B cell (primary cell): Measurements from ENCODE around the gene TMEM132D. TPM values are rescaled to one million over a fixed set of nuclear protein-coding genes. Genes with fewer than 3 reads are reported as not detected.

Source experiments
- ATAC-seq: fragments of 200-7000 bp; cut with Tn5 transposase; one replicate; pipeline ENCODE4 v1.10.0; 2021; ENCODE audit warnings: low read depth, mild to moderate bottlenecking, moderate number of reproducible peaks, moderate library complexity
- CTCF ChIA-PET: fragments of 350-600 bp; sonication (Branson Sonifier 250); formaldehyde crosslinking; loops from one replicate; lab custom pipeline; 2021; ENCODE audit warnings: antibody characterized with exemption, inconsistent platforms; lab: Charles Lee
- POLR2A ChIA-PET: fragments of 350-600 bp; sonication (Branson Sonifier 250); formaldehyde crosslinking; loops from one replicate; lab custom pipeline; 2021; ENCODE audit warnings: antibody characterized with exemption; lab: Charles Lee
- DNase-seq: peaks from one replicate; pipeline ENCODE4 v3.0.0; 2013
- H2AFZ ChIP-seq: 2 replicates; pipeline ENCODE4 v1.6.1; 2012; ENCODE audit warnings: mild to moderate bottlenecking, low read depth, low read length; ENCODE audit not compliant: insufficient read depth, poor library complexity, severe bottlenecking
- H3K27ac ChIP-seq, 2 donors: 1 replicate in 1 of 2; 2 replicates in 1 of 2; pipeline ENCODE4 v1.5.1; 2012 to 2013; ENCODE audit warnings: low read length in 2 of 2, mild to moderate bottlenecking in 2 of 2, moderate library complexity in 1 of 2
- H3K27me3 ChIP-seq, 4 experiments: fragments of 200-600 bp in 1 of 4; sonication (generic) in 1 of 4; replicated peaks in 1 of 4; 1 replicate in 2 of 4; 2 replicates in 2 of 4; pipeline versions ENCODE4 v1.6.1 to v1.7.0; 2013 to 2016; ENCODE audit warnings: low read length in 3 of 4, mild to moderate bottlenecking in 2 of 4, mixed read lengths in 1 of 4, moderate library complexity in 1 of 4; ENCODE audit not compliant: insufficient read depth in 4 of 4, control insufficient read depth in 3 of 4; ENCODE audit errors: control extremely low read depth in 1 of 4
- H3K36me3 ChIP-seq, 2 experiments: replicated peaks in 1 of 2; 1 replicate in 1 of 2; 2 replicates in 1 of 2; pipeline versions ENCODE4 v1.6.1 to v1.7.1; 2013; ENCODE audit warnings: low read length in 1 of 2; ENCODE audit not compliant: insufficient read depth in 2 of 2, control insufficient read depth in 1 of 2; ENCODE audit errors: control extremely low read depth in 1 of 2, extremely low read depth in 1 of 2
- H3K4me1 ChIP-seq, 2 donors: fragments of 200-600 bp in 1 of 2; sonication (generic) in 1 of 2; 1 replicate in 1 of 2; 2 replicates in 1 of 2; pipeline versions ENCODE4 v1.5.1 to v1.6.1; 2013 to 2017; ENCODE audit warnings: low read length in 2 of 2; ENCODE audit not compliant: control insufficient read depth in 2 of 2, insufficient read depth in 2 of 2
- H3K4me2 ChIP-seq: replicated peaks from 2 replicates; pipeline ENCODE3; 2012; ENCODE audit warnings: mild to moderate bottlenecking, low read depth, low read length; ENCODE audit not compliant: poor library complexity, severe bottlenecking
- H3K4me3 ChIP-seq, 5 experiments: fragments of 200-600 bp in 1 of 5; sonication (generic) in 1 of 5; 1 replicate in 3 of 5; 2 replicates in 2 of 5; pipeline versions ENCODE4 v1.5.1 to v1.7.0; 2011 to 2016; ENCODE audit warnings: low read length in 4 of 5, mild to moderate bottlenecking in 4 of 5, low read depth in 2 of 5, control low read depth in 1 of 5, moderate library complexity in 1 of 5; ENCODE audit not compliant: insufficient read depth in 1 of 5; ENCODE audit errors: control extremely low read depth in 1 of 5, extremely low read depth in 1 of 5
- H3K79me2 ChIP-seq: fragments of 200-600 bp; sonication (generic); one replicate; pipeline ENCODE4 v1.6.0; 2016; ENCODE audit warnings: low read length; ENCODE audit not compliant: control insufficient read depth, insufficient read depth
- H3K9ac ChIP-seq: fragments of 200-600 bp; sonication (generic); 2 replicates; pipeline ENCODE4 v1.6.1; 2017; ENCODE audit warnings: mild to moderate bottlenecking, low read length, moderate library complexity
- H3K9me3 ChIP-seq, 3 donors: one replicate each; pipeline versions ENCODE4 v1.6.1 to v1.7.1; 2013; ENCODE audit warnings: low read length in 2 of 3; ENCODE audit not compliant: control insufficient read depth in 2 of 3, insufficient read depth in 1 of 3; ENCODE audit errors: control extremely low read depth in 1 of 3
- H4K20me1 ChIP-seq: 2 replicates; pipeline ENCODE4 v1.6.0; 2012; ENCODE audit warnings: mild to moderate bottlenecking, low read length; ENCODE audit not compliant: insufficient read depth, control insufficient read depth, poor library complexity, severe bottlenecking
- H3K27ac Mint-ChIP-seq: one replicate; pipeline ENCODE4 v1.8.0; 2021; ENCODE audit warnings: mixed read lengths
- H3K27me3 Mint-ChIP-seq: one replicate; pipeline ENCODE4 v1.8.0; 2021; ENCODE audit warnings: mixed read lengths
- H3K4me1 Mint-ChIP-seq: one replicate; pipeline ENCODE4 v1.8.0; 2021; ENCODE audit warnings: mixed read lengths
- H3K4me3 Mint-ChIP-seq: one replicate; pipeline ENCODE4 v1.8.0; 2021; ENCODE audit warnings: mixed read lengths
- H3K9me3 Mint-ChIP-seq: one replicate; pipeline ENCODE4 v1.8.0; 2022; ENCODE audit warnings: mixed read lengths; ENCODE audit not compliant: insufficient read depth
- CTCF ChIP-seq: fragments of 200-600 bp; IDR thresholded peaks from one replicate; pipeline ENCODE4 v1.8.0; 2022; ENCODE audit warnings: antibody characterized with exemption, mild to moderate bottlenecking
- EZH2 ChIP-seq: IDR thresholded peaks from 2 replicates; pipeline ENCODE4 v1.6.1; 2012; ENCODE audit warnings: borderline replicate concordance, low read depth, mild to moderate bottlenecking, moderate library complexity, low read length; ENCODE audit not compliant: insufficient read depth, poor library complexity, severe bottlenecking
- WGBS: methylation state at CpG from one replicate; pipeline ENCODE4 v1.1.5; 2013; ENCODE audit warnings: missing lambda C conversion rate; ENCODE audit not compliant: insufficient coverage; 5-methylcytosine and 5-hydroxymethylcytosine counted together
- intact Hi-C: fragments of 100-400 bp; cut with micrococcal nuclease; formaldehyde crosslinking; loops from one replicate; pipeline ENCODE4 v1.10.0; 2022
- polyA plus RNA-seq: library from polyadenylated mRNA; depleted of rRNA; stranded (reverse); fragments of >200 nt; gene quantifications from 2 replicates; pipeline ENCODE4 v1.2.3, GENCODE V29; 2012
- total RNA-seq, 2 donors: library from RNA; stranded (reverse); fragments of 120-200 nt in 1 of 2; gene quantifications; 1 replicate in 1 of 2; 2 replicates in 1 of 2; pipeline versions ENCODE4 v1.2.3 to v1.2.4, GENCODE V29; 2013 to 2022

The TMEM132D gene
- total and polyA plus RNA-seq, 2 donors (not counting 1 experiment from before 2014, with no cell fraction given): not detected

GRCh38 chr12:129701631-129702101 lies 202.2 kb downstream of the TMEM132D start:
- Histone ChIP-seq H4K20me1 (no peaks in the 10 kb centered on the region), H3K4me2 (no peak overlapping the region), H3K9me3 (peaks cover 0 to 14% (median under 1%) of the 10 kb centered on the region in 3 donors), H2AFZ (no peak overlapping the region), H3K9ac (no peak overlapping the region), H3K27me3 (no peaks in the 10 kb centered on the region), H3K4me3 (no peak overlapping the region), H3K27ac (no peak overlapping the region), H3K79me2 (no peaks in the 10 kb centered on the region), H3K36me3 (no peaks in the 10 kb centered on the region), H3K4me1 (no peaks in the 10 kb centered on the region)
- POLR2A ChIA-PET: no interaction called here
- intact Hi-C loops: no loop called here
- Mint-ChIP-seq H3K27me3 (no peaks in the 10 kb centered on the region), H3K27ac (no peak overlapping the region), H3K9me3 (no peaks in the 10 kb centered on the region), H3K4me3 (no peak overlapping the region), H3K4me1 (no peaks in the 10 kb centered on the region)
- ATAC-seq (no peak), DNase-seq (no peak)
- 81% methylated on average over 9 of the region's 9 CpGs for WGBS
- CTCF ChIA-PET: no interaction called here
- no peak for TF ChIP-seq EZH2
- no peak for TF ChIP-seq CTCF

DNA sequence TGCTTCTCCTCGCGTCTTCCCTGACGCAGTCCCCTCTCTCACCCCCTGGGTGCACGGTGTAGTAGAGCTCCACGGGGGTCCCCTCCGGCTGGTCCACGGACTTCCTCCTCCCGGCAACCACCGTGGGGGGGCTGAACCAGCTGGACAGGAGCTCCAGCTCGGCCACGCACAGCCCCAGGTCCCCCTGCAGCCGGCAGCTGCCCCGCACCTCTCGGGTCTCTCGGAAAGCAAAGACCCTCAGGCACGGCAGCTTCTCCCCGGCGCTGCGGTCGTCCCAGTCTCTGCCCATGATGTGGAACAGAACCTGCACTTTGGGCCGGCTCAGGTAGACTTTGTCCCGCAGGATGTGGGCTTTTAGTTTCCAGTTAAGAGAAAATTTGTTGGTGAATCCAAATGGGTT lies 203.8 kb downstream of the TMEM132D start:
- 96% methylated on average over 22 of the region's 22 CpGs for WGBS
- H3K9me3 ChIP-seq: peaks cover 0 to 14% (median 0%) of the 10 kb centered on the region in 3 donors
- no peak overlapping the region for H3K9ac ChIP-seq
- no peak overlapping the region for H3K4me3 ChIP-seq
- no peak overlapping the region for H2AFZ ChIP-seq
- no peaks in the 10 kb centered on the region for H4K20me1 ChIP-seq
- no peak for ATAC-seq
- intact Hi-C loops: no loop called here
- Mint-ChIP-seq H3K27me3 (no peaks in the 10 kb centered on the region), H3K4me1 (no peaks in the 10 kb centered on the region), H3K9me3 (no peaks in the 10 kb centered on the region), H3K4me3 (no peak overlapping the region), H3K27ac (no peak overlapping the region)
- no peaks in the 10 kb centered on the region for H3K27me3 ChIP-seq
- H3K4me2 ChIP-seq: no peak overlapping the region
- H3K4me1 ChIP-seq: no peaks in the 10 kb centered on the region
- H3K27ac ChIP-seq: no peak overlapping the region
- H3K36me3 ChIP-seq: no peaks in the 10 kb centered on the region
- TF ChIP-seq EZH2 (no peak), CTCF (no peak)
- POLR2A ChIA-PET: no interaction called here
- DNase-seq: no peak
- CTCF ChIA-PET: no interaction called here
- H3K79me2 ChIP-seq: no peaks in the 10 kb centered on the region
